Ovary (tissue), 9 donors: Measurements from ENCODE around the gene ELAPOR1. TPM values are rescaled to one million over a fixed set of nuclear protein-coding genes. Genes with fewer than 3 reads are reported as not detected.
"Not testable (repeated sequence)": the region's sequence is repeated elsewhere in the genome, so short reads cannot be mapped to it uniquely, and the experiment has no call there.

Experiments
- DNase-seq, 5 donors: peaks; one replicate each; pipeline ENCODE4 v3.0.0-alpha.2; 2019 to 2020
- H3K27ac ChIP-seq, 2 donors: fragments of 200-600 bp; one replicate each; pipeline versions ENCODE4 v1.5.1 to v1.8.0; 2019 to 2022
- H3K27me3 ChIP-seq: fragments of 200-600 bp; one replicate; pipeline ENCODE4 v1.8.0; 2022
- H3K36me3 ChIP-seq: fragments of 200-600 bp; sonication (generic); one replicate; pipeline ENCODE4 v1.5.1; 2019
- H3K4me1 ChIP-seq: one replicate; pipeline ENCODE4 v1.8.1; 2013; ENCODE audit warnings: mild to moderate bottlenecking, moderate library complexity; ENCODE audit not compliant: insufficient read depth
- H3K4me3 ChIP-seq: fragments of 200-600 bp; sonication (generic); one replicate; pipeline ENCODE4 v1.5.1; 2017
- H3K9me3 ChIP-seq, 2 donors: fragments of 200-600 bp in 1 of 2; sonication (generic) in 1 of 2; one replicate each; pipeline versions ENCODE4 v1.5.1 to v1.8.1; 2013 to 2019; ENCODE audit warnings: mild to moderate bottlenecking in 1 of 2, moderate library complexity in 1 of 2
- CTCF ChIP-seq, 3 donors: fragments of 450-650 bp in 2 of 3; fragments of 200-600 bp in 1 of 3; IDR thresholded peaks; one replicate each; pipeline versions ENCODE4 v1.5.1 to v1.8.0; 2016 to 2022; ENCODE audit warnings: antibody characterized with exemption in 3 of 3, mild to moderate bottlenecking in 1 of 3
- EP300 ChIP-seq: sonication (generic); formaldehyde crosslinking; IDR thresholded peaks from one replicate; pipeline ENCODE4 v1.6.1; 2017; ENCODE audit warnings: antibody characterized with exemption
- POLR2A ChIP-seq: fragments of 450-650 bp; IDR thresholded peaks from one replicate; pipeline ENCODE4 v1.6.1; 2017; ENCODE audit warnings: antibody characterized with exemption, mild to moderate bottlenecking, moderate library complexity
- WGBS, 3 donors: extraction: QIAGEN DNeasy Blood & Tissue Kit in 1 of 3; methylation state at CpG; one replicate each; pipeline versions ENCODE4 v1.1.5 to v1.1.7; 2013 to 2017; 5-methylcytosine and 5-hydroxymethylcytosine counted together
- intact Hi-C, 4 donors: fragments of 100-400 bp; cut with DNase I; formaldehyde crosslinking; loops; one replicate each; pipeline versions ENCODE4 v1.11.0 to v1.15.1; 2022 to 2023
- polyA plus RNA-seq, 2 donors: library from polyadenylated mRNA; stranded (reverse); fragments of 200-250 nt in 1 of 2; fragments of 350-450 nt in 1 of 2; fragmentation: Illumina TruSeq in 1 of 2; extraction: RNeasy Lipid Tissue Mini Kit (QIAGEN cat#74804) in 1 of 2; gene quantifications; one replicate each; pipeline ENCODE4 v1.2.3, GENCODE V29; 2013 to 2014
- total RNA-seq, 7 donors: library from RNA; depleted of rRNA in 2 of 7; stranded (reverse); fragments of >200 nt in 2 of 7; fragmentation: NEBNext Ultra II Directional in 3 of 7; extraction: Animal tissue kit (Norgen Biotek cat#: 25700) in 3 of 7; gene quantifications; one replicate each; pipeline versions ENCODE4 v1.1.0 to v1.2.4, GENCODE V29; 2016 to 2023
- donor health status: DM: no; HTN: no; CAD: no; lungs with moderate emphysema.
- donor health status: DM: no; HTN: no; CAD: no.
- donor health status: Bipolar disorder and iron deficiency.
- donor health status: DM: yes; HTN: yes; CAD: no.
- donor health status: DM: no; HTN: no; CAD: no.
- donor health status: DM: yes; HTN: yes; CAD: no.

The ELAPOR1 gene
- total and polyA plus RNA-seq, 9 donors, result 0.15 to 69.6 (median 1.9) TPM; not detected in 1

- Histone ChIP-seq H3K9me3 (no peaks in the 10 kb centered on the region), H3K36me3 (no peaks in the 10 kb centered on the region), H3K27ac (no peak overlapping the region), H3K27me3 (no peaks in the 10 kb centered on the region), H3K4me3 (no peak overlapping the region), H3K4me1 (no peaks in the 10 kb centered on the region)
- 69 to 83% (median 81%) methylated on average over 5 of the region's 5 CpGs for WGBS, 3 donors
- TF ChIP-seq CTCF (IDR thresholded peaks at IDR 0.05) (no peak), POLR2A (no peak), EP300 (no peak)
- DNase-seq, result no peak
- intact Hi-C loops, result no loop called here
These were observed 28.3 kb downstream of the ELAPOR1 start for GRCh38 chr1:109142260-109142659.

- H3K4me3 ChIP-seq, intact Hi-C loops, H3K4me1 ChIP-seq, DNase-seq, H3K27ac ChIP-seq, H3K36me3 ChIP-seq, H3K9me3 ChIP-seq, H3K27me3 ChIP-seq: not testable (repeated sequence)
- WGBS, 3 donors, result 93 to 95% (median 95%) methylated on average over 6 of the region's 6 CpGs
These were observed 28.8 kb downstream of the ELAPOR1 start for GRCh38 chr1:109142725-109143124.

GRCh38 chr1:109148987-109149561 is 35.2 kb downstream of the ELAPOR1 start:
- no peaks in the 10 kb centered on the region for H3K4me1 ChIP-seq
- no peaks in the 10 kb centered on the region for H3K27me3 ChIP-seq
- intact Hi-C loops, result no loop called here
- H3K9me3 ChIP-seq, result no peaks in the 10 kb centered on the region
- no peak overlapping the region for H3K27ac ChIP-seq
- H3K4me3 ChIP-seq, result no peak overlapping the region
- no peaks in the 10 kb centered on the region for H3K36me3 ChIP-seq
- WGBS, 3 donors, result 74 to 76% (median 75%) methylated on average over 10 of the region's 10 CpGs
- no peak for DNase-seq
- no peak for TF ChIP-seq EP300
- TF ChIP-seq CTCF (IDR thresholded peaks at IDR 0.05), result no peak
- no peak for TF ChIP-seq POLR2A

- intact Hi-C loops, result no loop called here
- WGBS, 3 donors, result 68 to 76% (median 70%) methylated on average over 17 of the region's 17 CpGs
- Histone ChIP-seq H3K27me3 (no peaks in the 10 kb centered on the region), H3K36me3 (no peaks in the 10 kb centered on the region), H3K27ac (no peak overlapping the region), H3K9me3 (no peaks in the 10 kb centered on the region), H3K4me1 (no peaks in the 10 kb centered on the region), H3K4me3 (no peak overlapping the region)
- TF ChIP-seq EP300 (no peak), POLR2A (no peak), CTCF (IDR thresholded peaks at IDR 0.05) (no peak)
- DNase-seq, result no peak
These were observed 36.1 kb downstream of the ELAPOR1 start for GRCh38 chr1:109149874-109150601.
